Ishikawa (cell line): ENCODE measurements around the gene ABLIM2.

Source experiments
- EGR1 ChIP-seq: IDR thresholded peaks from 2 replicates; pipeline ENCODE4 v1.6.1; 2012
- EP300 ChIP-seq: IDR thresholded peaks from 2 replicates; pipeline ENCODE4 v1.6.1; 2012; ENCODE audit warnings: borderline replicate concordance
- NFIC ChIP-seq: IDR thresholded peaks from 2 replicates; pipeline ENCODE4 v1.6.1; 2012
- TAF1 ChIP-seq: IDR thresholded peaks from 2 replicates; pipeline ENCODE4 v1.6.1; 2012; ENCODE audit warnings: low read depth, mild to moderate bottlenecking
- TEAD4 ChIP-seq: IDR thresholded peaks from 2 replicates; pipeline ENCODE4 v1.6.1; 2012
- TF ChIP-seq, protein P1 (sequence below): IDR thresholded peaks from 2 replicates; pipeline ENCODE4 v1.6.1; 2012; ENCODE audit warnings: low read depth, mild to moderate bottlenecking
- TF ChIP-seq, protein P2 (sequence below): IDR thresholded peaks from 2 replicates; pipeline ENCODE4 v1.6.1; 2012

DNA sequence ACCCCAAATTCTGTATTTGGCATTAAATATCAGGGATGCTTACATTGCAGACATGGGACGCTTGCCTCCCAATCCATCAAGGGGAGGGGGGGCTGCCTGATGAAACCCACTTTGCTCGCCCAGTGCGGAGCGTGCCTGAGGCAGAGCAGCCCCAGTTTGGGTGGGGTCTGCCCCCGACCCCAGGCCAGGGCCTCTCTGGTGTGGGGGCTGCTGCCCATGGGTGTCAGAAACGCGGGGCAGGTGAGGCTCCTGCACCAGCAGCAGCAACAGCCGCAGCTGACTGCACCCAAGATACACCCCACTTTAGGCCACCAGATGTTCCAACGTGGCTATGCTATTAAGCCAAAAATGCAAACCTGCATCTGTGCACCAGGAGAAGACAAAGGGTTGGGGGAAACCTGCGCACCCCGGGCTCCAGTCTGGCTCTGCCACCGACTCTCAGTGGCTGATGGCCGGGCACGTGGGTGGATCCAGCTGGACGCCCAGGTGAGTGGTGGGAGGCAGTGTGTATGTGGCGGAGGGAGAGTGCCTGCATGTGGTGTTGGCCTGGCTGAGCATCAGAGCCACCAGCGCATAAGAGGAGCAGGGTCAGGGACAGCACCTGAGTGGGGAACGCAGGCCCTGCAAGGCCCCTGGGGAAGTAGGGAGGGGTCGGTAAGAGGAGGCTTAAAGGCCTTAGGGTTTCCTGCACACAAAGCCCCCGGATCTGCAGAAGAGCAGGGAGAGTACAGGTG lies 86.2 kb downstream of the ABLIM2 start:
- TF ChIP-seq TEAD4 (no peak), NFIC (no peak), TAF1 (no peak), EP300 (no peak), EGR1 (no peak)
- TF ChIP-seq, protein P1, sequence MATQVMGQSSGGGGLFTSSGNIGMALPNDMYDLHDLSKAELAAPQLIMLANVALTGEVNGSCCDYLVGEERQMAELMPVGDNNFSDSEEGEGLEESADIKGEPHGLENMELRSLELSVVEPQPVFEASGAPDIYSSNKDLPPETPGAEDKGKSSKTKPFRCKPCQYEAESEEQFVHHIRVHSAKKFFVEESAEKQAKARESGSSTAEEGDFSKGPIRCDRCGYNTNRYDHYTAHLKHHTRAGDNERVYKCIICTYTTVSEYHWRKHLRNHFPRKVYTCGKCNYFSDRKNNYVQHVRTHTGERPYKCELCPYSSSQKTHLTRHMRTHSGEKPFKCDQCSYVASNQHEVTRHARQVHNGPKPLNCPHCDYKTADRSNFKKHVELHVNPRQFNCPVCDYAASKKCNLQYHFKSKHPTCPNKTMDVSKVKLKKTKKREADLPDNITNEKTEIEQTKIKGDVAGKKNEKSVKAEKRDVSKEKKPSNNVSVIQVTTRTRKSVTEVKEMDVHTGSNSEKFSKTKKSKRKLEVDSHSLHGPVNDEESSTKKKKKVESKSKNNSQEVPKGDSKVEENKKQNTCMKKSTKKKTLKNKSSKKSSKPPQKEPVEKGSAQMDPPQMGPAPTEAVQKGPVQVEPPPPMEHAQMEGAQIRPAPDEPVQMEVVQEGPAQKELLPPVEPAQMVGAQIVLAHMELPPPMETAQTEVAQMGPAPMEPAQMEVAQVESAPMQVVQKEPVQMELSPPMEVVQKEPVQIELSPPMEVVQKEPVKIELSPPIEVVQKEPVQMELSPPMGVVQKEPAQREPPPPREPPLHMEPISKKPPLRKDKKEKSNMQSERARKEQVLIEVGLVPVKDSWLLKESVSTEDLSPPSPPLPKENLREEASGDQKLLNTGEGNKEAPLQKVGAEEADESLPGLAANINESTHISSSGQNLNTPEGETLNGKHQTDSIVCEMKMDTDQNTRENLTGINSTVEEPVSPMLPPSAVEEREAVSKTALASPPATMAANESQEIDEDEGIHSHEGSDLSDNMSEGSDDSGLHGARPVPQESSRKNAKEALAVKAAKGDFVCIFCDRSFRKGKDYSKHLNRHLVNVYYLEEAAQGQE: no peak
- TF ChIP-seq, protein P2, sequence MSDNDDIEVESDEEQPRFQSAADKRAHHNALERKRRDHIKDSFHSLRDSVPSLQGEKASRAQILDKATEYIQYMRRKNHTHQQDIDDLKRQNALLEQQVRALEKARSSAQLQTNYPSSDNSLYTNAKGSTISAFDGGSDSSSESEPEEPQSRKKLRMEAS: no peak
